ENCODE results near the gene CHRM4.
A peak's percentile ranks its signal among the peaks of the same experiment; 100 is the strongest.

The CHRM4 gene

GRCh38 chr11:46346886-46347636, 44.5 kb downstream of the CHRM4 start, which contains the start of gene DGKZ:
Gene DGKZ, plus strand, starts transcription at chr11:46347463. Its CDS starts 197 bp downstream, at chr11:46347660.
- DNase-seq = peak; percentile 75 to 91 (median 85)

GRCh38 chr11:46345881-46346484, 45.6 kb downstream of the CHRM4 start:
- DNase-seq = no peak

GRCh38 chr11:46345131-46345597, 46.4 kb downstream of the CHRM4 start:
- no peak for DNase-seq

- DNase-seq = no peak
These were observed 48.1 kb downstream of the CHRM4 start for GRCh38 chr11:46343520-46343919.

GRCh38 chr11:46342239-46342638, 49.3 kb downstream of the CHRM4 start:
- DNase-seq = no peak

GRCh38 chr11:46341454-46341853, 50.1 kb downstream of the CHRM4 start:
- no peak for DNase-seq

GRCh38 chr11:46339816-46340215, 51.8 kb downstream of the CHRM4 start:
- DNase-seq = no peak

GRCh38 chr11:46338988-46339666, 52.4 kb downstream of the CHRM4 start:
- DNase-seq = no peak

- DNase-seq = no peak
These were observed 53.0 kb downstream of the CHRM4 start for GRCh38 chr11:46338636-46338987.

- no peak for DNase-seq
These were observed 53.8 kb downstream of the CHRM4 start for GRCh38 chr11:46337626-46338345.

- no peak for DNase-seq
These were observed 54.9 kb downstream of the CHRM4 start for GRCh38 chr11:46336563-46337180.

GRCh38 chr11:46335890-46336562, 55.5 kb downstream of the CHRM4 start:
- no peak for DNase-seq

GRCh38 chr11:46335271-46335670, 56.3 kb downstream of the CHRM4 start:
- no peak for DNase-seq

GRCh38 chr11:46334211-46334610, 57.4 kb downstream of the CHRM4 start:
- no peak for DNase-seq
